RWPE2 (cell line): Measurements from ENCODE around the gene ERN2.

Experiments
- ATAC-seq: fragments of 200-7000 bp; cut with Tn5 transposase; 3 replicates; pipeline ENCODE4 v1.9.1; 2021; ENCODE audit warnings: low read depth
- DNase-seq: peaks from one replicate; pipeline ENCODE4 v3.0.0-alpha.2; 2020; ENCODE audit warnings: low spot score
- H3K27ac ChIP-seq: fragments of 450-650 bp; 2 replicates; pipeline ENCODE4 v1.5.1; 2017; ENCODE audit warnings: mild to moderate bottlenecking; ENCODE audit not compliant: poor library complexity, severe bottlenecking
- H3K27me3 ChIP-seq: fragments of 250-450 bp; sonication (Bioruptor Pico); 2 replicates; pipeline ENCODE4 v1.5.1; 2021; ENCODE audit warnings: mild to moderate bottlenecking, moderate library complexity; ENCODE audit not compliant: insufficient read depth, poor library complexity, severe bottlenecking
- H3K36me3 ChIP-seq: fragments of 250-450 bp; sonication (Bioruptor Pico); 2 replicates; pipeline ENCODE4 v1.5.1; 2020; ENCODE audit warnings: low read depth, mild to moderate bottlenecking, moderate library complexity
- H3K4me1 ChIP-seq: fragments of 250-450 bp; sonication (Bioruptor Pico); 2 replicates; pipeline ENCODE4 v1.5.1; 2021; ENCODE audit warnings: mild to moderate bottlenecking, moderate library complexity; ENCODE audit not compliant: insufficient read depth, poor library complexity, severe bottlenecking
- H3K4me3 ChIP-seq: fragments of 250-450 bp; sonication (Bioruptor Pico); 2 replicates; pipeline ENCODE4 v1.5.1; 2021; ENCODE audit warnings: mild to moderate bottlenecking, moderate library complexity; ENCODE audit not compliant: severe bottlenecking
- H3K9me3 ChIP-seq: fragments of 250-450 bp; sonication (Bioruptor Pico); 2 replicates; pipeline ENCODE4 v1.5.1; 2021; ENCODE audit warnings: mild to moderate bottlenecking, moderate library complexity; ENCODE audit not compliant: severe bottlenecking
- TF ChIP-seq, protein P1 (sequence below): fragments of 450-650 bp; IDR thresholded peaks from one replicate; pipeline ENCODE4 v1.5.1; 2017; ENCODE audit warnings: mild to moderate bottlenecking, moderate library complexity; ENCODE audit not compliant: poor library complexity, severe bottlenecking

Gene ERN2

DNA sequence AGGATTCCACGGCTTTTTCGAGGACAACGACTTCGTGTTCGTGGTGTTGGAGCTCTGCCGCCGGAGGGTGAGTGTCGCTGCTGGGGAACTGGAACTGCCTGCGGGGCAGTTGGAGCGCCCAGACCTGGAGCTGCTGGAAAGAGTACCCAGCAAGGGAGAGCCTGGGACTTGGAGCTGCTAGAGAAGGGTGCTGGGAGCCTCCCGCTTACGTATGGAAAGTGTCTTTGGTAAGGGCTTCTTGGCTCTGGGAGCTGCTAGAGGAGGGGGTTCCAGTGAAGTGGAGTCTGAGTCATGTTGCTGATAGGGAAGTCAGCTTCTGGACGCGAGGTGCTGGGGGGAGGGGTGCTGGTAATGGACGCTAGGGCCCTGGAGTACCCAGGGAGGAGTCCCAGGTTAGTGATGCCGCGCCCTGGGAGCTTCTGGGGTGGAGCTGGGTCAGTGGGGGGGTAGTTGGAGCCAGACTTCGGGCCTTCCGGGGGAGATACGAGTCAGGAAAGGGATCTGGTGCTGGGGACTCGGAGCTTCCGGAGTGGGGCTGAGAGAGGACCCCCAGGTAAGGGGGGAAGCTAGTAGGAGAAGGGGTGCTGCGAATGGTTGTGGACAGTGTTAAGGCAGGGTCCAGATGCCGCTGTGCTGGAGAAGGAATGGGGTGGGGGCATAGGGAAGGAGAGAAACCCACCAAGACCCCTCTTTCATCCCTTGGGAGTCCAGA lies 33.6 kb downstream of the ERN2 start:
- DNase-seq (peak; percentile 66), ATAC-seq (peak; percentile 61)
- Histone ChIP-seq H3K4me3 (peak overlapping the region; percentile 52), H3K36me3 (peaks cover 46% of the 10 kb centered on the region), H3K27me3 (no peaks in the 10 kb centered on the region), H3K4me1 (peaks cover 6% of the 10 kb centered on the region), H3K27ac (peak overlapping the region; percentile 68), H3K9me3 (no peaks in the 10 kb centered on the region)
- TF ChIP-seq, protein P1, sequence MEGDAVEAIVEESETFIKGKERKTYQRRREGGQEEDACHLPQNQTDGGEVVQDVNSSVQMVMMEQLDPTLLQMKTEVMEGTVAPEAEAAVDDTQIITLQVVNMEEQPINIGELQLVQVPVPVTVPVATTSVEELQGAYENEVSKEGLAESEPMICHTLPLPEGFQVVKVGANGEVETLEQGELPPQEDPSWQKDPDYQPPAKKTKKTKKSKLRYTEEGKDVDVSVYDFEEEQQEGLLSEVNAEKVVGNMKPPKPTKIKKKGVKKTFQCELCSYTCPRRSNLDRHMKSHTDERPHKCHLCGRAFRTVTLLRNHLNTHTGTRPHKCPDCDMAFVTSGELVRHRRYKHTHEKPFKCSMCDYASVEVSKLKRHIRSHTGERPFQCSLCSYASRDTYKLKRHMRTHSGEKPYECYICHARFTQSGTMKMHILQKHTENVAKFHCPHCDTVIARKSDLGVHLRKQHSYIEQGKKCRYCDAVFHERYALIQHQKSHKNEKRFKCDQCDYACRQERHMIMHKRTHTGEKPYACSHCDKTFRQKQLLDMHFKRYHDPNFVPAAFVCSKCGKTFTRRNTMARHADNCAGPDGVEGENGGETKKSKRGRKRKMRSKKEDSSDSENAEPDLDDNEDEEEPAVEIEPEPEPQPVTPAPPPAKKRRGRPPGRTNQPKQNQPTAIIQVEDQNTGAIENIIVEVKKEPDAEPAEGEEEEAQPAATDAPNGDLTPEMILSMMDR = no peak

DNA sequence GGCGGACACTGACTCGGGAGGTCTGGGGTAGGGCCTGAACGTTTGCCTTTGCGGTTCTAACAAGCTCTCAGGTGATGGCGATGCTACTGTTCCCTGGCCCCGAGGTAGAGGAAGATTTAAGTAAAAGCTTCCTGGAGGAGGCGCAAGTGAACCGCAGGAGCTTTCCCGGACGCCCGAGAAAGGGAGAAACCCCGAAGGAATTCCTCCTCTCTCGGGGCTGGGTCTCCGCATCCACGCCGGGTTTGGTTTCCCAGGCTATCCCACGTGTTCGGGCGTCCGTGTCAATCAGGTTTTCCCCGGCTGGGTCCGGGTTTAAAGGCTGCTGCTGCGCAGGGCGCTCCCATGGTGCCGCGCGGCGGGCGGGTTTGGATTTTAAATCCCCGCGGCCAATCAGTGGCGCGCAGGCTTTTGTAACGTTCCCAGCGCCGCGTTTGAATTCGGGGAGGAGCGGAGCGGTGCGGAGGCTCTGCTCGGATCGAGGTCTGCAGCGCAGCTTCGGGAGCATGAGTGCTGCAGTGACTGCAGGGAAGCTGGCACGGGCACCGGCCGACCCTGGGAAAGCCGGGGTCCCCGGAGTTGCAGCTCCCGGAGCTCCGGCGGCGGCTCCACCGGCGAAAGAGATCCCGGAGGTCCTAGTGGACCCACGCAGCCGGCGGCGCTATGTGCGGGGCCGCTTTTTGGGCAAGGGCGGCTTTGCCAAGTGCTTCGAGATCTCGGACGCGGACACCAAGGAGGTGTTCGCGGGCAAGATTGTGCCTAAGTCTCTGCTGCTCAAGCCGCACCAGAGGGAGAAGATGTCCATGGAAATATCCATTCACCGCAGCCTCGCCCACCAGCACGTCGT lies 34.4 kb downstream of the ERN2 start, which contains the start of gene PLK1:
PLK1 (plus strand) TSS at position 460 of the 844 bp plus-strand sequence; CDS start at position 504, 44 bp downstream.
- TF ChIP-seq, protein P1 = peak; percentile 41
- peak within 1 kb of the TSS; percentile 68 for H3K27ac ChIP-seq
- H3K36me3 ChIP-seq = peaks cover 38% of the 10 kb centered on the region
- DNase-seq (peak; percentile 83), ATAC-seq (peak; percentile 93)
- no peaks in the 10 kb centered on the region for H3K9me3 ChIP-seq
- no peaks in the 10 kb centered on the region for H3K27me3 ChIP-seq
- H3K4me3 ChIP-seq = peak within 1 kb of the TSS; percentile 52
- H3K4me1 ChIP-seq = peaks cover 6% of the 10 kb centered on the region

DNA sequence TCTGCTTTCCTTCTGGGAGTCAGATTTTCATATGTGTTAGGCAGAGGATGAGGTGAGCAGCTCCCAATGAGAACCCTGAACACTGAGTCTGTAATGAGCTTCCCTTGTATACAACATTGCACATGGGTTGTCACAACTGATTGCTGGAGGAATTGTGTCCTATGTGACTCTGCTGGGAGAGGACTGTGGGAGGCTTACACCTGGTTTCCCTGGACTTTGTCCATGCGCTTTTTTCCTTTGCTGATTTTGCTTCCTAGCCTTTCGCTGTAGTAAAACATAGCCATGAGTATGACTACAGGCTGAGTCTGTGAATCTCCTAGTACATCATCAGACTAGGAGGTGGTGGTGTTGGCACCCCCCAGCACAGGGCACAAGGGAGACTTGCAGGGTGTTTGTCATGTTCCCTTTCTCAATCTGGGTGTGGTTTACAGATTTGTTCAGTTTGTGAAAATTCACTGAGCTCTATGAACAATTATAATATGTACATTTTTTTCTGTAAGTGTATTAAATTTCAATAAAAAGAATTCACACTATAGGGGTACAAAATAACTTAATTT lies 36.0 kb downstream of the ERN2 start:
- peaks cover 6% of the 10 kb centered on the region for H3K4me1 ChIP-seq
- no peak overlapping the region for H3K4me3 ChIP-seq
- no peaks in the 10 kb centered on the region for H3K9me3 ChIP-seq
- peaks cover 31% of the 10 kb centered on the region for H3K36me3 ChIP-seq
- no peak for DNase-seq
- no peak for ATAC-seq
- H3K27ac ChIP-seq = peak overlapping the region; percentile 68
- TF ChIP-seq, protein P1 = no peak
- no peaks in the 10 kb centered on the region for H3K27me3 ChIP-seq

DNA sequence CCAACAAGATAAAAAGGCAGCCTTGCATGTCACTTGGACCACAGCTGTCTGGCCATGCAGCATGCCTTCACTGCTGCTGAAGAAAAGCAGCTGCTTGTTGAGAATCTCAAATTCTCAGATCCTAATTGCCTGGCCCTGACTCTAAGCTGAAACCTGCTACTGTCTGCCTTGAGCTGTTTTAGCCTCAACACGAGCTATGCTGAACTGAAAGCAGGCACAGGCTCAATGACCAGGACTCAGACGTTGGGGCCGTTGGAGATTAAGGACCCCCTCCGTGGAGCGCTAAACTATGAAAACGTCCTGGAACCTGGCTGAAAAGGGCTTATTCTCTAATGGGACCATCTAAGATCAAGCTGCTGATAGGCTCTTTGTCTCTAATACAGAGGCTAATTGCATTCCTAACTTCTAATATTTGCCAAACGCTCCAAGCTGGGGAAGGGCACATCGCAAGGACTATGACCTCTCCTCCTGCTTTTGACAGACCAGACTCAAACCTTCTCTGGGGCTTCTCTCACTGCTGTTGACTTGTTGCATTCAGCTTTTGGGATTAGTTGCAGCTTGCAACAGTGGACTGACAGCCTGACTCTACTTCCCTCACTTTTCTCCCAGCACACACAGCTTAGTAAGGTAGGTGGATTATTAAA lies 38.9 kb downstream of the ERN2 start:
- ATAC-seq (no peak), DNase-seq (no peak)
- Histone ChIP-seq H3K27me3 (no peaks in the 10 kb centered on the region), H3K36me3 (peaks cover 18% of the 10 kb centered on the region), H3K9me3 (no peaks in the 10 kb centered on the region), H3K4me3 (no peak overlapping the region), H3K4me1 (no peaks in the 10 kb centered on the region), H3K27ac (no peak overlapping the region)
- TF ChIP-seq, protein P1 = no peak
